HUES48 (cell line): ENCODE data around the gene ZNF532.
A peak's percentile ranks its signal among the peaks of the same experiment; 100 is the strongest.
"Not testable (repeated sequence)": the region's sequence is repeated elsewhere in the genome, so short reads cannot be mapped to it uniquely, and the experiment has no call there.

Experiments
- H3K27ac ChIP-seq: one replicate; pipeline ENCODE4 v1.7.0; 2013; ENCODE audit warnings: low read depth, low read length, inconsistent platforms
- H3K27me3 ChIP-seq: 2 replicates; pipeline ENCODE4 v1.6.1; 2013; ENCODE audit warnings: mild to moderate bottlenecking, low read length; ENCODE audit not compliant: control insufficient read depth, insufficient read depth
- H3K36me3 ChIP-seq: 2 replicates; pipeline ENCODE4 v1.6.1; 2013; ENCODE audit warnings: low read length; ENCODE audit not compliant: control insufficient read depth, insufficient read depth
- H3K4me1 ChIP-seq: 2 replicates; pipeline ENCODE4 v1.6.1; 2013; ENCODE audit warnings: mild to moderate bottlenecking, low read length; ENCODE audit not compliant: control insufficient read depth, insufficient read depth
- H3K4me3 ChIP-seq: 2 replicates; pipeline ENCODE4 v1.5.1; 2013; ENCODE audit warnings: mild to moderate bottlenecking, low read depth, low read length
- H3K9ac ChIP-seq: 2 replicates; pipeline ENCODE4 v1.6.1; 2013; ENCODE audit warnings: mild to moderate bottlenecking, low read depth, low read length, moderate library complexity
- H3K9me3 ChIP-seq: 2 replicates; pipeline ENCODE4 v1.6.1; 2013; ENCODE audit warnings: low read length; ENCODE audit not compliant: control insufficient read depth, insufficient read depth

Gene ZNF532, protein sequence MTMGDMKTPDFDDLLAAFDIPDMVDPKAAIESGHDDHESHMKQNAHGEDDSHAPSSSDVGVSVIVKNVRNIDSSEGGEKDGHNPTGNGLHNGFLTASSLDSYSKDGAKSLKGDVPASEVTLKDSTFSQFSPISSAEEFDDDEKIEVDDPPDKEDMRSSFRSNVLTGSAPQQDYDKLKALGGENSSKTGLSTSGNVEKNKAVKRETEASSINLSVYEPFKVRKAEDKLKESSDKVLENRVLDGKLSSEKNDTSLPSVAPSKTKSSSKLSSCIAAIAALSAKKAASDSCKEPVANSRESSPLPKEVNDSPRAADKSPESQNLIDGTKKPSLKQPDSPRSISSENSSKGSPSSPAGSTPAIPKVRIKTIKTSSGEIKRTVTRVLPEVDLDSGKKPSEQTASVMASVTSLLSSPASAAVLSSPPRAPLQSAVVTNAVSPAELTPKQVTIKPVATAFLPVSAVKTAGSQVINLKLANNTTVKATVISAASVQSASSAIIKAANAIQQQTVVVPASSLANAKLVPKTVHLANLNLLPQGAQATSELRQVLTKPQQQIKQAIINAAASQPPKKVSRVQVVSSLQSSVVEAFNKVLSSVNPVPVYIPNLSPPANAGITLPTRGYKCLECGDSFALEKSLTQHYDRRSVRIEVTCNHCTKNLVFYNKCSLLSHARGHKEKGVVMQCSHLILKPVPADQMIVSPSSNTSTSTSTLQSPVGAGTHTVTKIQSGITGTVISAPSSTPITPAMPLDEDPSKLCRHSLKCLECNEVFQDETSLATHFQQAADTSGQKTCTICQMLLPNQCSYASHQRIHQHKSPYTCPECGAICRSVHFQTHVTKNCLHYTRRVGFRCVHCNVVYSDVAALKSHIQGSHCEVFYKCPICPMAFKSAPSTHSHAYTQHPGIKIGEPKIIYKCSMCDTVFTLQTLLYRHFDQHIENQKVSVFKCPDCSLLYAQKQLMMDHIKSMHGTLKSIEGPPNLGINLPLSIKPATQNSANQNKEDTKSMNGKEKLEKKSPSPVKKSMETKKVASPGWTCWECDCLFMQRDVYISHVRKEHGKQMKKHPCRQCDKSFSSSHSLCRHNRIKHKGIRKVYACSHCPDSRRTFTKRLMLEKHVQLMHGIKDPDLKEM (N-terminal part only)

GRCh38 chr18:58864146-58865032, at the start of gene ZNF532:
Gene ZNF532 (plus strand): TSS chr18:58864877. CDS start in a region left out here.
- Histone ChIP-seq H3K9ac (peak within 1 kb of the TSS; percentile 88), H3K36me3 (peaks cover 48% of the 10 kb centered on the region), H3K4me3 (peak within 1 kb of the TSS; percentile 60), H3K27ac (peak within 1 kb of the TSS; percentile 94), H3K27me3 (no peaks in the 10 kb centered on the region), H3K9me3 (peaks cover 5% of the 10 kb centered on the region), H3K4me1 (peaks cover 76% of the 10 kb centered on the region)

- Histone ChIP-seq H3K9ac (no peak overlapping the region), H3K4me1 (peaks cover 8% of the 10 kb centered on the region), H3K36me3 (no peaks in the 10 kb centered on the region), H3K4me3 (no peak overlapping the region), H3K27ac (no peak overlapping the region), H3K27me3 (no peaks in the 10 kb centered on the region), H3K9me3 (no peaks in the 10 kb centered on the region)
Observed at GRCh38 chr18:58819051-58819450, 45.6 kb upstream of the ZNF532 start.

GRCh38 chr18:58820251-58820650, 44.4 kb upstream of the ZNF532 start:
- Histone ChIP-seq H3K9ac (no peak overlapping the region), H3K36me3 (no peaks in the 10 kb centered on the region)

GRCh38 chr18:58822944-58823343, 41.7 kb upstream of the ZNF532 start:
- no peaks in the 10 kb centered on the region for H3K9me3 ChIP-seq
- H3K4me3 ChIP-seq, result no peak overlapping the region
- peaks cover 3% of the 10 kb centered on the region; the same call in 1 of the 2 replicates for H3K4me1 ChIP-seq
- no peak overlapping the region for H3K9ac ChIP-seq
- no peaks in the 10 kb centered on the region for H3K27me3 ChIP-seq
- H3K36me3 ChIP-seq, result no peaks in the 10 kb centered on the region
- no peak overlapping the region for H3K27ac ChIP-seq

More at GRCh38 chr18:58820251-58820650, 44.4 kb upstream of the ZNF532 start:
- H3K9me3 ChIP-seq, result no peaks in the 10 kb centered on the region
- H3K27me3 ChIP-seq, result no peaks in the 10 kb centered on the region
- H3K4me3 ChIP-seq, result no peak overlapping the region
- H3K4me1 ChIP-seq, result peaks cover 8% of the 10 kb centered on the region
- no peak overlapping the region for H3K27ac ChIP-seq

DNA sequence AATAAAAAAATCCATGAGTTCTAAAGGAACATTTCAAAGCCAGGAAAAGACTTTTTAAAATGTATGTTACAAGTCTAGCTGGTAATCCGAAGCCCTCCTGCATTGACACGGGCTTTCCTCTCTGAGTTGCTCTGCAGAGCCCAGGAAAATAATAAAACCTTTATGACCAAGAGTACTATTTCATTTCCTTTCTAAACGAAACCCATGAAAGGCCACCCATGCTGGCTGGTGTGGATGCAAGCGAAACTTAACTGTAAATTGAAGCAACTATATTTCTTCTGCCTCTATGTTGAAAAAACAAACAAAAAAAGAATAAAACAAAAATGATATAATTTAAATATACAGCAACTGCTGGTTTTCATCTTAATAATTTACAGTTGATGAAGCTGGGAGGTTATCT, 41.3 kb upstream of the ZNF532 start:
- Histone ChIP-seq H3K4me1 (peaks cover 3% of the 10 kb centered on the region; the same call in 1 of the 2 replicates), H3K9me3 (no peaks in the 10 kb centered on the region), H3K36me3 (no peaks in the 10 kb centered on the region), H3K27ac (no peak overlapping the region), H3K27me3 (no peaks in the 10 kb centered on the region), H3K9ac (no peak overlapping the region), H3K4me3 (no peak overlapping the region)

GRCh38 chr18:58826926-58827325, 37.8 kb upstream of the ZNF532 start:
- not testable (repeated sequence) for H3K4me1 ChIP-seq, H3K36me3 ChIP-seq, H3K27ac ChIP-seq, H3K9ac ChIP-seq, H3K9me3 ChIP-seq, H3K27me3 ChIP-seq, H3K4me3 ChIP-seq

- Histone ChIP-seq H3K27ac (no peak overlapping the region), H3K4me3 (no peak overlapping the region), H3K4me1 (peaks cover 4% of the 10 kb centered on the region; the same call in 1 of the 2 replicates), H3K27me3 (no peaks in the 10 kb centered on the region), H3K36me3 (no peaks in the 10 kb centered on the region), H3K9me3 (no peaks in the 10 kb centered on the region), H3K9ac (no peak overlapping the region)
Observed at GRCh38 chr18:58827428-58827827, 37.2 kb upstream of the ZNF532 start.

GRCh38 chr18:58827886-58828285, 36.8 kb upstream of the ZNF532 start:
- peaks cover 6% of the 10 kb centered on the region; the same call in 1 of the 2 replicates for H3K4me1 ChIP-seq
- H3K4me3 ChIP-seq, result no peak overlapping the region
- H3K27me3 ChIP-seq, result no peaks in the 10 kb centered on the region
- H3K9me3 ChIP-seq, result no peaks in the 10 kb centered on the region
- H3K36me3 ChIP-seq, result no peaks in the 10 kb centered on the region
- H3K9ac ChIP-seq, result no peak overlapping the region
- no peak overlapping the region for H3K27ac ChIP-seq

DNA sequence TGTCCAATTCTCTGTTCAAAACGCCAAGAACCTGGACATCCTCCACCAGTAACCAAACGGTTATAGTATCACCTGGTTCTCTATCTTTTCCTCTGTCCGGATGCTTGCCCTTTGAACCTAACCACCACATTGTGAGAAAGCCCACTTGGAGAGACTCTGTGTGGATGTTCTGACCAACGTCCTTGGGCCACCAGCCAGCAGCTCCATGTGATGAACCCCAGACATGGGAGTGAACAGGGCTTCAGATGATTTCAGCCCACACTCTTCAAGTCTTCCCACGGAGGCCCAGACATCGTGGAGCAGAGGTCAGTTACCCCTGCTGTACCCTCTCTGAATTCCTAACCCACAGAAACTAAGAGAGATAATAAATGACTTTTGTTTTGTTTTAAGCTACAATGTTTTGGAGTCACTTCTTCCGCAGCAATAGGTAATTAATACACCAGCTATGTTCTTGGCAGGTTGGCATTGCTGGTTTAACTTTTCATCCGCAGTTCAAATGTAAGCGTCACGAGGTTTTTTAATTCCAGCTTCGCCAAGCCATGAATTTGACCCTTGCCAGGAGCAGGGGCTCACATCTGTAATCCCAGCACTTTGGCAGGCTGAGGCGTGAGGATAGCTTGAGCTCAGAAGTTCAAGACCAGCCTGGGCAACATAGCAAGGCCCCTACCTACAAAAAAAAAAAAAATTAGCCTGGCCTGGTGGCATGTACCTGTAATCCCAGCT, 36.1 kb upstream of the ZNF532 start:
- H3K9me3 ChIP-seq, result no peaks in the 10 kb centered on the region
- H3K36me3 ChIP-seq, result no peaks in the 10 kb centered on the region
- H3K4me3 ChIP-seq, result no peak overlapping the region
- H3K9ac ChIP-seq, result no peak overlapping the region
- no peak overlapping the region for H3K27ac ChIP-seq
- H3K4me1 ChIP-seq, result peaks cover 6% of the 10 kb centered on the region; the same call in 1 of the 2 replicates
- H3K27me3 ChIP-seq, result no peaks in the 10 kb centered on the region
